Measurements from ENCODE around the gene GLIS2.

DNA sequence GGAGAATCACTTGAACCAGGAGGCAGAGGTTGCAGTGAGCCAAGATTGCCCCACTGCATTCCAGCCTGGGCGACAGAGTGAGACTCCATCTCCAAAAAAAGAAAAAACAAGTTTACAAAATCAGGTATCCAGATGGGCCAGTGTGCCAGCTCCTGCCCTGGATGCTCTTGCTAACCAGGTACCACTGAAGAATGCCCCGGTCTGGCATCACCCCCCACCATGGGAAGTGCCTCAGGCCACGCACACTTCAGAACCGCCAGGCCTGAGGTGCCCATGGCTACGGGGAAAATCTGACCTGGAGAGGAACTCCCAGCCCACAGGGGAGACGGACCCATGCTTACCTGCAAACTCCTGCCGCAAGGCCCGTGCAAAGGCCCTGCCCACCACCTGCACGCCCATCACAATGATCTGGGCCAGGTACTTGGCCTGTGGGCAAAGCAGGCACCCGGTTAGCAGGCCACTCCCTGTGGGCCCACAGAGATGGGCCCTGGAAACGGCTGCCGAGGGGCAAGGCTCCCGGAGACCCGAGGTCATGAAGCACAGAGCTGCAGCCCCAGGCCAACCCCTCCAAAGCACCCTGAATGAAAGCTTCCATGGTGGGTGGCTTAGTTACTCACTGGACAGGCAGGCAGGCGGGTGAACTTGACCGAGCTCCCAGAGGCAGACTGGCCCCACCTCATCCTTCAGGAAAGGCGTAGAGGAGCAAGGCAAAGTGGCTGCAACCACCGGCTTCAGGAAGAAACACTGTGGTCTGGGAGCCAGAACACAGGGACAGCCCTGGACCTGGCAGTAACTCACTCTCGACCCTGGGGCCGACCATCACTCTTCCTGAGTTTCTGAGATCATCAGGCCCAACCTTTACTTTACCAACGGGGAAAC is 27.2 kb downstream of the GLIS2 start:
- TF ChIP-seq POLR2A (IDR thresholded peaks at IDR 0.05) (no peak), CTCF (IDR thresholded peaks at IDR 0.05) (no peak)

Measured in vagina (tissue), 2 donors.